Mammary epithelial cell (primary cell): ENCODE data around the gene NPHP4.

ENCODE experiments used
- EZH2 ChIP-seq: IDR thresholded peaks from 2 replicates; pipeline ENCODE4 v1.6.1; 2012; ENCODE audit warnings: low read length, inconsistent platforms, borderline replicate concordance
- TF ChIP-seq, protein P1 (sequence below), 2 donors: IDR thresholded peaks in 1 of 2; conservative IDR thresholded peaks in 1 of 2; 2 replicates each; pipeline ENCODE4 v1.5.1; 2011 to 2012; ENCODE audit warnings: inconsistent platforms in 2 of 2, low read length in 2 of 2, mild to moderate bottlenecking in 2 of 2, control low read depth in 1 of 2, low read depth in 1 of 2; ENCODE audit not compliant: insufficient read depth in 1 of 2; ENCODE audit errors: extremely low read depth in 1 of 2

- TF ChIP-seq, protein P1, sequence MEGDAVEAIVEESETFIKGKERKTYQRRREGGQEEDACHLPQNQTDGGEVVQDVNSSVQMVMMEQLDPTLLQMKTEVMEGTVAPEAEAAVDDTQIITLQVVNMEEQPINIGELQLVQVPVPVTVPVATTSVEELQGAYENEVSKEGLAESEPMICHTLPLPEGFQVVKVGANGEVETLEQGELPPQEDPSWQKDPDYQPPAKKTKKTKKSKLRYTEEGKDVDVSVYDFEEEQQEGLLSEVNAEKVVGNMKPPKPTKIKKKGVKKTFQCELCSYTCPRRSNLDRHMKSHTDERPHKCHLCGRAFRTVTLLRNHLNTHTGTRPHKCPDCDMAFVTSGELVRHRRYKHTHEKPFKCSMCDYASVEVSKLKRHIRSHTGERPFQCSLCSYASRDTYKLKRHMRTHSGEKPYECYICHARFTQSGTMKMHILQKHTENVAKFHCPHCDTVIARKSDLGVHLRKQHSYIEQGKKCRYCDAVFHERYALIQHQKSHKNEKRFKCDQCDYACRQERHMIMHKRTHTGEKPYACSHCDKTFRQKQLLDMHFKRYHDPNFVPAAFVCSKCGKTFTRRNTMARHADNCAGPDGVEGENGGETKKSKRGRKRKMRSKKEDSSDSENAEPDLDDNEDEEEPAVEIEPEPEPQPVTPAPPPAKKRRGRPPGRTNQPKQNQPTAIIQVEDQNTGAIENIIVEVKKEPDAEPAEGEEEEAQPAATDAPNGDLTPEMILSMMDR (conservative IDR thresholded peaks at IDR 0.05 in 1 of 2, IDR thresholded peaks at IDR 0.05 in 1 of 2; ENCODE audit: extremely low read depth in 1 of 2, insufficient read depth in 1 of 2, low read depth in 1 of 2, low read length in 2 of 2): no peak
- TF ChIP-seq EZH2: no peak
These were observed 37.3 kb downstream of the NPHP4 start for GRCh38 chr1:5954964-5955363.
